IMR-90 (cell line): ENCODE results near the gene EPSTI1. TPM values are rescaled to one million over a fixed set of nuclear protein-coding genes. Genes with fewer than 3 reads are reported as not detected.

Source experiments
- ATAC-seq: fragments of 200-7000 bp; cut with Tn5 transposase; 2 replicates; pipeline ENCODE4 v1.9.1; 2020; ENCODE audit warnings: low read depth, mild to moderate bottlenecking, moderate library complexity
- BruUV-seq: library from RNA; stranded (reverse); fragments of 400-500 nt; replicated peaks from 2 replicates; lab custom pipeline; 2021; lab: Mats Ljungman, UMichigan
- CTCF ChIA-PET: fragments of 300-600 bp; formaldehyde crosslinking; extraction: SDS; loops from one replicate; lab custom pipeline; 2021; ENCODE audit warnings: antibody characterized with exemption; lab: Yijun Ruan, JAX
- POLR2A ChIA-PET: fragments of 300-600 bp; sonication (Branson Sonifier 250); formaldehyde crosslinking; loops from one replicate; lab custom pipeline; 2022; ENCODE audit warnings: antibody characterized with exemption; ENCODE audit not compliant: unreplicated experiment; lab: Charles Lee
- DNase-seq: peaks from one replicate; pipeline ENCODE4 v3.0.0; 2013
- H2AFZ ChIP-seq: replicated peaks from 2 replicates; pipeline ENCODE3; 2013; ENCODE audit warnings: low read length, mild to moderate bottlenecking; ENCODE audit not compliant: poor library complexity
- H2AK5ac ChIP-seq: 2 replicates; pipeline ENCODE4 v1.6.1; 2013; ENCODE audit warnings: low read depth, low read length, inconsistent platforms
- H2AK9ac ChIP-seq: replicated peaks from 2 replicates; pipeline ENCODE3; 2013; ENCODE audit warnings: mild to moderate bottlenecking, low read depth, low read length, moderate library complexity; ENCODE audit not compliant: poor library complexity
- H2BK120ac ChIP-seq: 2 replicates; pipeline ENCODE4 v1.6.1; 2013; ENCODE audit warnings: low read depth, low read length, inconsistent platforms
- H2BK15ac ChIP-seq: 3 replicates; pipeline ENCODE4 v1.6.1; 2013; ENCODE audit warnings: low read depth, low read length, inconsistent platforms
- H2BK20ac ChIP-seq: 2 replicates; pipeline ENCODE4 v1.6.1; 2013; ENCODE audit warnings: low read depth, mild to moderate bottlenecking, inconsistent platforms, low read length, moderate library complexity
- H2BK5ac ChIP-seq: 2 replicates; pipeline ENCODE4 v1.6.1; 2013; ENCODE audit warnings: mild to moderate bottlenecking, low read depth, low read length, inconsistent platforms; ENCODE audit not compliant: poor library complexity, severe bottlenecking
- H3K14ac ChIP-seq: replicated peaks from 2 replicates; pipeline ENCODE4 v1.6.1; 2013; ENCODE audit warnings: low read depth, low read length, inconsistent platforms
- H3K18ac ChIP-seq: 2 replicates; pipeline ENCODE4 v1.6.1; 2013; ENCODE audit warnings: low read depth, low read length, control low read depth
- H3K23ac ChIP-seq: 2 replicates; pipeline ENCODE4 v1.6.1; 2013; ENCODE audit warnings: low read depth, low read length, inconsistent platforms
- H3K27ac ChIP-seq: 2 replicates; pipeline ENCODE4 v1.5.1; 2013; ENCODE audit warnings: mild to moderate bottlenecking, control low read depth, low read length; ENCODE audit not compliant: insufficient read depth
- H3K27me3 ChIP-seq: 2 replicates; pipeline ENCODE4 v1.6.1; 2013; ENCODE audit warnings: low read length; ENCODE audit not compliant: control insufficient read depth, insufficient read depth
- H3K36me3 ChIP-seq: 2 replicates; pipeline ENCODE4 v1.6.1; 2013; ENCODE audit warnings: low read length, mixed read lengths; ENCODE audit not compliant: control insufficient read depth, insufficient read depth
- H3K4ac ChIP-seq: 2 replicates; pipeline ENCODE4 v1.6.1; 2013; ENCODE audit warnings: low read depth, low read length, inconsistent platforms
- H3K4me1 ChIP-seq: 2 replicates; pipeline ENCODE4 v1.6.1; 2013; ENCODE audit warnings: low read length, mixed read lengths; ENCODE audit not compliant: control insufficient read depth, insufficient read depth
- H3K4me2 ChIP-seq: 2 replicates; pipeline ENCODE4 v1.6.1; 2013; ENCODE audit warnings: low read depth, mild to moderate bottlenecking, control low read depth, low read length, moderate library complexity
- H3K4me3 ChIP-seq: 2 replicates; pipeline ENCODE4 v1.5.1; 2013; ENCODE audit warnings: low read depth, mild to moderate bottlenecking, control low read depth, low read length, moderate library complexity; ENCODE audit not compliant: insufficient read depth
- H3K56ac ChIP-seq: 2 replicates; pipeline ENCODE4 v1.6.1; 2013; ENCODE audit warnings: low read length, inconsistent platforms; ENCODE audit not compliant: insufficient read depth; ENCODE audit errors: extremely low read depth
- H3K79me1 ChIP-seq, 2 experiments: 2 replicates each; pipeline ENCODE4 v1.6.1; 2013; ENCODE audit warnings: low read length in 2 of 2, inconsistent platforms in 1 of 2, low read depth in 1 of 2
- H3K9ac ChIP-seq: 2 replicates; pipeline ENCODE4 v1.6.1; 2013; ENCODE audit warnings: low read depth, low read length, control low read depth
- H3K9me1 ChIP-seq: 2 replicates; pipeline ENCODE4 v1.6.1; 2013; ENCODE audit warnings: low read length, inconsistent platforms; ENCODE audit not compliant: insufficient read depth
- H3K9me3 ChIP-seq: 2 replicates; pipeline ENCODE4 v1.6.1; 2013; ENCODE audit warnings: low read length; ENCODE audit not compliant: control insufficient read depth, insufficient read depth
- H4K20me1 ChIP-seq: 2 replicates; pipeline ENCODE4 v1.6.1; 2013; ENCODE audit warnings: low read length, inconsistent platforms; ENCODE audit not compliant: insufficient read depth
- H4K5ac ChIP-seq: 2 replicates; pipeline ENCODE4 v1.6.1; 2013; ENCODE audit warnings: mild to moderate bottlenecking, low read depth, low read length, control low read depth
- H4K8ac ChIP-seq, 2 experiments: 2 replicates each; pipeline ENCODE4 v1.6.1; 2013; ENCODE audit warnings: low read depth in 2 of 2, low read length in 2 of 2, control low read depth in 1 of 2, inconsistent platforms in 1 of 2
- H4K91ac ChIP-seq: 2 replicates; pipeline ENCODE4 v1.6.1; 2013; ENCODE audit warnings: low read depth, low read length, inconsistent platforms; ENCODE audit not compliant: insufficient read depth
- NFE2L2 ChIP-seq: fragments of 150-350 bp; IDR thresholded peaks from 2 replicates; pipeline ENCODE4 v1.6.1; 2016; ENCODE audit warnings: low read depth, mild to moderate bottlenecking, low read length
- WGBS, 2 experiments: methylation state at CpG; one replicate each; pipeline versions ENCODE4 v1.1.5 to v1.1.7; 2013; ENCODE audit warnings: missing lambda C conversion rate in 2 of 2; ENCODE audit not compliant: insufficient read length in 1 of 2; ENCODE audit errors: extremely low coverage in 2 of 2; 5-methylcytosine and 5-hydroxymethylcytosine counted together
- dilution Hi-C: fragments of 300-500 bp; cut with HindIII; formaldehyde crosslinking; loops from one replicate; pipeline ENCODE4 v1.14.3; 2018; ENCODE audit warnings: low sequenced_read_pairs; ENCODE audit not compliant: unreplicated experiment
- in situ Hi-C: fragments of 300-500 bp; cut with MboI; formaldehyde crosslinking; loops from 3 replicates; pipeline ENCODE4 v1.14.3; 2019; ENCODE audit warnings: low sequenced_read_pairs, inconsistent platforms, mixed read lengths
- intact Hi-C: fragments of 100-400 bp; cut with micrococcal nuclease; formaldehyde crosslinking; loops from 2 replicates; pipeline ENCODE4 v1.10.0; 2022
- polyA plus RNA-seq, 3 experiments: library from polyadenylated mRNA; depleted of rRNA; stranded (reverse); fragments of >200 nt; gene quantifications; 2 replicates each; pipeline ENCODE4 v1.2.3, GENCODE V29; 2012; ENCODE audit warnings: low replicate concordance in 1 of 3
- total RNA-seq: library from RNA; depleted of rRNA; stranded (reverse); fragments of >200 nt; gene quantifications from 2 replicates; pipeline ENCODE4 v1.2.3, GENCODE V29; 2012

EPSTI1 gene
- total and polyA plus RNA-seq, 2 of the 4 experiments (the other 2 are of a cell fraction): 0.90 to 1.6 TPM

GRCh38 chr13:43003729-43004128, 11.7 kb upstream of the EPSTI1 start:
- in situ Hi-C loops: no loop called here
- Histone ChIP-seq H3K9me1 (peaks cover 16% of the 10 kb centered on the region), H3K14ac (peak overlapping the region; percentile 83), H2BK20ac (peak overlapping the region; percentile 83), H2AK9ac (peak overlapping the region; percentile 57), H3K9ac (no peak overlapping the region), H3K79me1 (no peaks in the 10 kb centered on the region), H2AFZ (no peak overlapping the region), H3K36me3 (no peaks in the 10 kb centered on the region), H3K18ac (peak overlapping the region; percentile 94; the same call in 1 of the 2 replicates), H2AK5ac (peak overlapping the region; percentile 41), H2BK120ac (peak overlapping the region; percentile 52), H2BK5ac (peak overlapping the region; percentile 51), H3K27me3 (no peaks in the 10 kb centered on the region), H3K9me3 (no peaks in the 10 kb centered on the region), H3K23ac (peak overlapping the region; percentile 38; the same call in 1 of the 2 replicates), H3K4ac (peak overlapping the region; percentile 4), H4K91ac (peak overlapping the region; percentile 49), H3K56ac (no peak overlapping the region), H3K4me3 (no peak overlapping the region), H4K5ac (peak overlapping the region; percentile 54; the same call in 1 of the 2 replicates), H3K4me2 (no peak overlapping the region), H3K4me1 (peaks cover 16% of the 10 kb centered on the region), H2BK15ac (peak overlapping the region; percentile 23; the same call in 2 of the 3 replicates), H4K20me1 (no peaks in the 10 kb centered on the region), H4K8ac (peak overlapping the region; percentile 64 to 66; a peak in 3 of 4 replicates), H3K27ac (no peak overlapping the region)
- no peak for ATAC-seq
- WGBS, 2 experiments: 80% methylated on average over 1 of the region's 6 CpGs; no CpG with 5 or more reads in 1 of the 2 experiments
- no TSS peak for BruUV-seq
- DNase-seq: no peak
- dilution Hi-C loops: no loop called here
- ChIA-PET POLR2A (no interaction called here), CTCF (no interaction called here)
- intact Hi-C loops: no loop called here
- TF ChIP-seq NFE2L2: no peak
